ENCODE results near the gene NEURL3. TPM values are rescaled to one million over a fixed set of nuclear protein-coding genes. Genes with fewer than 3 reads are reported as not detected.
A peak's percentile ranks its signal among the peaks of the same experiment; 100 is the strongest.

NEURL3 gene
- polyA plus RNA-seq, 4 donors = 0.15 to 9.0 (median 4.0) TPM

- no peak for DNase-seq (ENCODE audit: low read depth in 4 of 4, low spot score in 3 of 4)
Observed at GRCh38 chr2:96541398-96542152, 36.4 kb upstream of the NEURL3 start.

DNA sequence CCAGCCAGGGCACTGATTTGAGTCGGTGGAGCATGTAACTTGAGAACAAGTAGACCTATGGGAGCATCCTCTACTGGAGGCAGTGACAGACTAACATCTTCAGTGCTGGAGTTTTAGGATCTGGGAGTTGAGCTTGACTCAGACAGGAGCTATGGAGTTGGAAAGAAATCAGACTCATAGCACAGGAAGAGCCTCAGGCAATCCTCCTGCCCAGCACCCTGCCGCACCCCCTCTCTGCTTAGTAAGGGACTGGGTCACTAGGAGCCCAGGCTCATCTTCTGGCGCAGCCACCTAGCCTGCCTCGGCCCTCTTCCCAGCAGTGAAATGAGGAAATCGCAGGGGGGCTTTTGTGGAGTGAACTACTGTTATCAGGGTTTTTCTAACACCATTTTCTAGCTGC lies 35.0 kb upstream of the NEURL3 start:
- no peak for DNase-seq (ENCODE audit: low read depth in 4 of 4, low spot score in 3 of 4)

GRCh38 chr2:96539215-96539920 lies 34.2 kb upstream of the NEURL3 start:
- DNase-seq (ENCODE audit: low read depth in 4 of 4, low spot score in 3 of 4) = no peak

DNA sequence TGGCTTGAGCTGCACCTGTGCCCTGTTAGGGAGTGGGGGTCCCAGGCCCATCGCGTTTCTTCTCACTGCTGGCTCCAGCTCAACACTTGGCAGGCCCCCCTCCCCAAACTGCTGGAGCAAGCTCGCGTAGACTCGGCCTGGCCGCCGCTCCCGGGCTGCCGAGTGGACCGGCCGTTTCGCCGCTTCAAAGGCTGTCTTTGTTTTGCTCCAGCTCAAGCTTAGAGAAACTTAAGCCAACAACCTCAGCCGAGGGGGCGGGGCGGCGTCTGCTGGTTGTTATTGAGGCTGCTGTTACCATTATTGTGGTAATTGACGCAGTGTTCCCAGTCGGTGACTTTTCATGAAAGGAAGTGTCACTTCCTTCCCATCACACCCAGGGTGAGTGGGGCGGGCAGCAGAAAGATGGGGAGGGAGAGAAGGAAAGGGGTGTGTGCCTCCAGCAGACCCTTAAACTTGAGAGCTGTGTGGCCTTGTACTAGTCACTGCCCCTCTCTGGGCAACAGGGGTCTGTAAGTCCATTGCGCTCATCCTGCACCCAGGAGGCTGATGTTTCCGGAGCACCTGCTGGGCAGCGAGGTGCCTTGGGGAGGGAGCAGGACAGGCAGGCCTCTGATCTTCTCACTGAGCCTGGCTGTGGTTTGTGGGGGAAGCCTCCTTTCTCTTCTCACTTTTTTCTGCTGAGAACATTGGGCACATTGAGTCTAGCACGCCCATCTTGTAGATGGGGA lies 33.5 kb upstream of the NEURL3 start:
- no peak for DNase-seq (ENCODE audit: low read depth in 4 of 4, low spot score in 3 of 4)

- DNase-seq (ENCODE audit: low read depth in 4 of 4, low spot score in 3 of 4) = no peak
Observed at GRCh38 chr2:96537734-96538486, 32.8 kb upstream of the NEURL3 start.

DNA sequence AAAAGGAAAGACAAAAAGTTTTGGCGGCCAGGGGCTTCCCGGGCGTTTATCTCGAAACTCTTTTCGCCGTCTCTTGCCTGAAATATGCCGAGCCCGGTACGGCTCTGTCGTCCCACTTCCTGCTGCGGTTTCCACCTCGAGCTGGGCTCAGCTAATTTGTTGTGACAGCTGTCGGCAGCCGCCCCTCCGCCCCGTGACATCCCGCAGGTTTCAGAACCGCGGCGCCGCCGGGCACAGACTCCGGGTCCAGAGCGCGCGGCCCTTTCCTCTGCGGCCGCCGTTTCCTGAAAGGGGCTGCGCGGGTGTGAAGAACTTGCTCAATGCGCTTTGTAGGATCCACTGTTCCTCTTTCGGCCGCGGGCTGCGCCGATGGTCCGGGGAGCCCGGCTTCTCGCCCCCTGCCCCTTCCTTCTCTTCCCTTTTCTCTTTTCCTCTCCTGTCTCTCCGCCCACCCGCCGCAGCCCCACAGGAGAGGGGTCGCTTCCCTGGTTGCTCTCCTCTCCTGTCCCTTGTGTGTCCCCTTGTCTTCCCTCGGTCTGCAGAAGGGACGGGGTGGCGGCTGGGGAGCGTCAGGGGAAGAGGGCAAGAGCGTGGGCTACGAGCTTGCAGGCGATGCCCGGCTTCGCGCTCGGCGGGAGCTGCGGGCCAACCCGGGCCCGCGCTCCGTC lies 32.0 kb upstream of the NEURL3 start:
- no peak for DNase-seq (ENCODE audit: low read depth in 4 of 4, low spot score in 3 of 4)

DNA sequence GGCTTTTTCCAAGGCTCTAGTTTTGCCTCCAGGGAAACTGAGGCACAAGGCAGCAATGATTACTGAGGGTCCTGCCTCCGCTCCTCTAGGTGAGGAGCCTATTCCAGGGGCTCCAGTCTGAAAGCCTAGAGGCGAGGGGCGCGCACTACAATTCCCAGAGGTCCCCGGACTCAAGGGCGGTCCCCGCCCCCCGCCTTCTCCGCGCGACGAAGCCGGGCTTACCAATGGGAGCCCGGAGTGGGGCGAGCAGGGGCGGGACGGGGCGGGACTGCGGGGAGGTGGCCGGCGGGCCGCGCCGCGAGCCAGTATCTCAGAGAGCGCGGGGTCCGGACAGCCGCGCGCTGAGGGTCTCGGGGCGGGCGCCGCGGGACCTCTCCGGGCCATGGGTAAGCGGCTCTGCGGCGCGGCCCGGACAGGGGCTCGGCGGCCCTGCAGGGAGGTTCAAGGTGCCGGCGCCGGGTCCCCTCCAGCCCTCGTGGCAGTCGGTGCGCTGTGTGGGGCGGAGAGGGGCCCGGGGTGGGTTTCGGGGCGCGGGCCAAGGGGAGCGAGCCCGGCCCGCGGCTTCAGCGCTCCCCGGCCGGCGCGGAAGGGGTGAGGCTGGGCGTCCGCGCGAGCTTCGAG lies 31.4 kb upstream of the NEURL3 start, which contains the start of gene ARID5A:
TSS of gene ARID5A (plus strand) at position 308 of the 621 bp plus-strand sequence. CDS start at position 383, 75 bp downstream.
- peak in 3 of 4 donors; percentile 77 to 84 (median 84) for DNase-seq (ENCODE audit: low read depth in 4 of 4, low spot score in 3 of 4)

GRCh38 chr2:96535331-96535730 lies 30.2 kb upstream of the NEURL3 start:
- no peak for DNase-seq (ENCODE audit: low read depth in 4 of 4, low spot score in 3 of 4)

GRCh38 chr2:96534701-96535181 lies 29.6 kb upstream of the NEURL3 start:
- no peak for DNase-seq (ENCODE audit: low read depth in 4 of 4, low spot score in 3 of 4)

- no peak for DNase-seq (ENCODE audit: low read depth in 4 of 4, low spot score in 3 of 4)
Observed at GRCh38 chr2:96534141-96534540, 29.0 kb upstream of the NEURL3 start.

DNA sequence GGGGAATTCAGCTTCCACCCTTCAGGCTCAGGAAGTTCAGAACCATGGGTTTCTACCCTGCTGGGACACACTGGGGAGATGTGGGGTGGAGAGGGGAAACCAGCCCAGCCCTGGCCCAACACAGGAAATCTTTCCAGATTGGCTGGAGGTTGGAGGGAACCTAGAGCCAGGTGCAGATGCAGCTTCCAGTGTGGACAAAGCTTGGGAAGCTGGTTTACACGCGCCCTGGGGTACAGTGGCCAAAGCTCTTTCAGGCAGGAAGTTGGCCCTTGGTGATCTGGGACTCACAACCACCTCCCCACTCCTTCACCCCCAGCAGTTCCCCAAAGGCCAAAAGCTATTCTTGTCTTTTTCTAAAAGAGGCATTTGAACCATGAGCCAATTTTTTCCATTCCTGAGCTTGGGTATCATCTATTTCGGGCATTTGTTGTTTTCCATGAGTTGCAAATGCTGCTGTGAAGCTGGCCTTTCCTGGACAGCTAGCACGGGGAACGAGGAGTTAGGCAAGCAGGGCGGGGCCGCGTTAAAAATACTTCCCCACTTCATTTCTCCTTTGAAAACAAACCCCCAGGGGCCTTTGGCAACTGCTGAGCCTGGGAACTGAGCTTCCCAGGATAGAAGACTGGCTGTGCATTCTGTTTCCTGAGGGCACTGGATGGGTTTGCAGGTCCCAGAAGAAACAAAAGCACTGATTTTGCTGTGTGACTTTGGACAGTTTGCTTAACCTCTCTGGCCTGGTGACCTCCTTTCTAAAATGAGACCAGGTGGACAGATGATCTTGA lies 28.3 kb upstream of the NEURL3 start:
- DNase-seq (ENCODE audit: low read depth in 4 of 4, low spot score in 3 of 4) = no peak

DNA sequence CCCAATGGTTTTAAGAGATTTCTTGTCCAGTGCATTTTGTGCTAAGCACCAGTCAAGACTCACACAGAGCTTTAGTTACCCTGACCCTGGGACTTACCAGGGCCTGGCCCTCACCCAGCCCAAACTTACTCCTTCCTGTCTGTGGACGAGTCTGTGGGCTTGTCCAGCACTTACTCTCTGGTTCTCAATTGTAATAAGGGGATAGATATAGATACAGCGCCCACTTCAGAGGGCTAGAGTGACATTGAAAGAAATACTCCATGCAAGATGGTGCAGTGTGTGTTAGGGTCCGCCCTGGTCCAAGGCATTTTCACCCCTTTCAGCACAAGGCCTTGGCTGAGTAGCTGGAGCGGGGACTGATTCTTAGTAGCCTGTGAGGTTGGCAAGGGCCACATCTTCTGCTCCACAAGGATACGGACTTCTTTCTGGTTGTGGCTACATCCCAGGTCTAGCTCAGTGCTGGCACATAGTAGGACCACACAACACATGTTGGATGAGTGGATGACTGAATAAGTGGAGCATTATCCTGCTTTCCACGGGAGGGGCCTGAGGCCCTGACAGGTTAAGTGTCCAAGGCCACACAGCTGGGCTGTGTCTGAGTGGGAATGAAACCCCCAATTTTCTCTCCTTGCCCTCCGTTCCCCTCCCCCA lies 27.6 kb upstream of the NEURL3 start:
- DNase-seq (ENCODE audit: low read depth in 4 of 4, low spot score in 3 of 4) = no peak

GRCh38 chr2:96531872-96532505 lies 26.8 kb upstream of the NEURL3 start:
- peak; percentile 86 to 95 (median 92) for DNase-seq (ENCODE audit: low read depth in 4 of 4, low spot score in 3 of 4)

DNA sequence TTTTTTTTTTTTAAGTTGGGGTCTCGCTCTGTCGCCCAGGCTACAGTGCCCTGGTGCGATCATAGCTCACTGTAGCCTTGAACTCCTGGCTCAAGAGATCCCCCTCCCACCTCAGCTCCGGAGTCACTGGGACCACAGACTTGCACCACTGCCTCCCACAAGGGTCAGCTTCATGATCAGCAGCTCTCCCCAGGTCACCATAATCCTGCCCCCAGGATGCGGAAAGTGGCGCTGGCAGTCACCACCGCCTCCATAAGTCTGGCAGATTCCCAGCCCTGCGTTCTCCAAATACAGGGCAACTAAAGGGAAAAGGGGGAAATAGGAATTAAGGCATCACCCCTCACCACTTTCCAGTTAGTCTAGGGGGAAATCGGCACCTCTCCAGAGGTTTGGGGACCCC lies 26.2 kb upstream of the NEURL3 start:
- DNase-seq (ENCODE audit: low read depth in 4 of 4, low spot score in 3 of 4) = no peak

DNA sequence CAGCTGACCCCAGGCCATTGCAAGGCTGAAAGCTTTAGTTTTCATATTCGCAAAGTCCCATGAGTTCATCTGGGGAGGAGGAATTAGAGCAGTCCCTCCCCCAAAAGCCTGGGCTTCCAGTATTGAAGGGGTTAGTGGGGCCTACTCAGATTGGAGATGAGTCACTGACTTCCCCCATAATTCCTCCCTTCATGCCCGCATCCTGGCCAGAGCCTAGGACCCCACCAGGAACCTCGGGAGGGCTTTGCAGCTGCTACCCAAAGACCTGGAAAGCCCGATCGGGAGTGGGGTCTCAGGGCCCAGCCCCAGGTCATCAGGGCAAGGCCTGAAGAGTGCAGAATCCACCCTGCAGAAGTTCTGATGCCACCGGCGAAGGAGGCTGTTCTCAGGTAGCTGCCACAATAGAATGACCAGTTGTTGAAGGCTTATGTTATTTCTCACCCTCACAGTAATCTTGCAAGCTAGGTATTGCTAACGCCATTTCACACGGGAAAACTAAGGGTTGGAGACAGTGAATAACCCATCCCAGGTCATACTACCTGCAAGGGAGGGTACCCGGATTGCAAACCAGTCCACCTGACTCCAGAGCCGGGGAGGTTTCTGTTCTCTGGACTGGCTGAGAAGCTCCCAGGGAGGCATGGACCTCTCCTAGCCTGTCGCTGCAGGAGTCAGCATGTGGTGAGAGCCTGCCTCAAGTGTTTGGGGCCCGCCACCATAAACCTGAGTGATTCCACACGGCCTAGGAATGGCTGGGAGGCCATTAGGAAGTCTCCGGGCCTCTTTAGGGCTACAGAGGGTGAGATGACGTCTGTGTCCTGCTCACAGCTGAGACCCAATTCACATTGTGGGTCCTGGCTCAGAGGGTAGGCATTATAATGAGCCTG lies 25.6 kb upstream of the NEURL3 start:
- no peak for DNase-seq (ENCODE audit: low read depth in 4 of 4, low spot score in 3 of 4)

GRCh38 chr2:96530144-96530430 lies 24.9 kb upstream of the NEURL3 start:
- DNase-seq (ENCODE audit: low read depth in 4 of 4, low spot score in 3 of 4) = no peak

Measured in left renal pelvis (tissue), 4 donors.